Central memory CD4-positive, alpha-beta T cell (primary cell): Measurements from ENCODE around the gene TPRN.

ENCODE experiments used
- DNase-seq: peaks from one replicate; pipeline ENCODE4 v3.0.0; 2022

The TPRN gene

GRCh38 chr9:137236238-137236935 lies 35.8 kb upstream of the TPRN start:
- peak; percentile 83 for DNase-seq

- no peak for DNase-seq
These were observed 35.1 kb upstream of the TPRN start for GRCh38 chr9:137235424-137236237.

- no peak for DNase-seq
These were observed 34.4 kb upstream of the TPRN start for GRCh38 chr9:137234758-137235423.

- no peak for DNase-seq
These were observed 33.6 kb upstream of the TPRN start for GRCh38 chr9:137234055-137234697.

GRCh38 chr9:137233143-137233980 lies 32.8 kb upstream of the TPRN start:
- DNase-seq, result no peak

GRCh38 chr9:137232510-137232909 lies 32.0 kb upstream of the TPRN start:
- no peak for DNase-seq

GRCh38 chr9:137232101-137232500 lies 31.6 kb upstream of the TPRN start:
- DNase-seq, result no peak

- DNase-seq, result no peak
These were observed 31.0 kb upstream of the TPRN start for GRCh38 chr9:137231372-137232039.

- DNase-seq, result no peak
These were observed 30.3 kb upstream of the TPRN start, which contains the start of gene SLC34A3 for GRCh38 chr9:137230705-137231371. TSS of gene SLC34A3 (plus strand) at chr9:137230901. CDS start at chr9:137231703, 802 bp downstream.

- no peak for DNase-seq
These were observed 29.6 kb upstream of the TPRN start for GRCh38 chr9:137229903-137230704.

GRCh38 chr9:137228968-137229896 lies 28.7 kb upstream of the TPRN start:
- no peak for DNase-seq

GRCh38 chr9:137228506-137228967 lies 28.0 kb upstream of the TPRN start:
- DNase-seq, result no peak

GRCh38 chr9:137227853-137228505 lies 27.4 kb upstream of the TPRN start:
- no peak for DNase-seq

GRCh38 chr9:137227054-137227852 lies 26.7 kb upstream of the TPRN start, which contains the start of gene RNF224:
TSS of gene RNF224 (plus strand) at chr9:137227502. CDS start at chr9:137228336, 834 bp downstream.
- DNase-seq, result peak; percentile 70

- no peak for DNase-seq
These were observed 26.0 kb upstream of the TPRN start for GRCh38 chr9:137226338-137227053.

GRCh38 chr9:137225699-137226331 lies 25.3 kb upstream of the TPRN start:
- no peak for DNase-seq
